LNCAP (cell line): ENCODE results near the gene VENTX.

ENCODE experiments used
- TF ChIP-seq, protein P1 (sequence below): fragments of 450-650 bp; IDR thresholded peaks from 2 replicates; pipeline ENCODE4 v1.5.1; 2017; ENCODE audit warnings: mild to moderate bottlenecking

Gene VENTX

DNA sequence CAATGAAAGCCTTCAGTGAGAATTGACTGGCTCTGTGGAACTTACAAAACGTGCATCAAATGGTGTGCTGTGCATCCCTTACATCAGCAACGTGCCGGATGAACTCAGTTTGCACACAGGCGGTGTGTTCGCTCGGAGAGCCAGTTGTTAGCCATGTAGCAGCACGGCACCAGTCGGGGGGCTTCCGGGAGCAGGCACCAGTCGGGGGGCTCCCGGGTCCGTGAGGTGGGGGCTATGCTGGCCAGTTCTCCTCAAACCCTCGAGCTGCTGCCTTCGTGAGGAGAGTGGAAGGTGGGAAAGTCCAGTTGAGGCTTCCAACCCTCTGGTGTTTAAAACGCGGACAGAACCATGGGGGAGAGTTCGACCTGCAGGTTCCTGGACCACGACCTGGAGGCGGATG lies 42.6 kb upstream of the VENTX start:
- TF ChIP-seq, protein P1, sequence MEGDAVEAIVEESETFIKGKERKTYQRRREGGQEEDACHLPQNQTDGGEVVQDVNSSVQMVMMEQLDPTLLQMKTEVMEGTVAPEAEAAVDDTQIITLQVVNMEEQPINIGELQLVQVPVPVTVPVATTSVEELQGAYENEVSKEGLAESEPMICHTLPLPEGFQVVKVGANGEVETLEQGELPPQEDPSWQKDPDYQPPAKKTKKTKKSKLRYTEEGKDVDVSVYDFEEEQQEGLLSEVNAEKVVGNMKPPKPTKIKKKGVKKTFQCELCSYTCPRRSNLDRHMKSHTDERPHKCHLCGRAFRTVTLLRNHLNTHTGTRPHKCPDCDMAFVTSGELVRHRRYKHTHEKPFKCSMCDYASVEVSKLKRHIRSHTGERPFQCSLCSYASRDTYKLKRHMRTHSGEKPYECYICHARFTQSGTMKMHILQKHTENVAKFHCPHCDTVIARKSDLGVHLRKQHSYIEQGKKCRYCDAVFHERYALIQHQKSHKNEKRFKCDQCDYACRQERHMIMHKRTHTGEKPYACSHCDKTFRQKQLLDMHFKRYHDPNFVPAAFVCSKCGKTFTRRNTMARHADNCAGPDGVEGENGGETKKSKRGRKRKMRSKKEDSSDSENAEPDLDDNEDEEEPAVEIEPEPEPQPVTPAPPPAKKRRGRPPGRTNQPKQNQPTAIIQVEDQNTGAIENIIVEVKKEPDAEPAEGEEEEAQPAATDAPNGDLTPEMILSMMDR = no peak

- TF ChIP-seq, protein P1 = no peak
These were observed 42.0 kb upstream of the VENTX start for GRCh38 chr10:133195611-133196010.

DNA sequence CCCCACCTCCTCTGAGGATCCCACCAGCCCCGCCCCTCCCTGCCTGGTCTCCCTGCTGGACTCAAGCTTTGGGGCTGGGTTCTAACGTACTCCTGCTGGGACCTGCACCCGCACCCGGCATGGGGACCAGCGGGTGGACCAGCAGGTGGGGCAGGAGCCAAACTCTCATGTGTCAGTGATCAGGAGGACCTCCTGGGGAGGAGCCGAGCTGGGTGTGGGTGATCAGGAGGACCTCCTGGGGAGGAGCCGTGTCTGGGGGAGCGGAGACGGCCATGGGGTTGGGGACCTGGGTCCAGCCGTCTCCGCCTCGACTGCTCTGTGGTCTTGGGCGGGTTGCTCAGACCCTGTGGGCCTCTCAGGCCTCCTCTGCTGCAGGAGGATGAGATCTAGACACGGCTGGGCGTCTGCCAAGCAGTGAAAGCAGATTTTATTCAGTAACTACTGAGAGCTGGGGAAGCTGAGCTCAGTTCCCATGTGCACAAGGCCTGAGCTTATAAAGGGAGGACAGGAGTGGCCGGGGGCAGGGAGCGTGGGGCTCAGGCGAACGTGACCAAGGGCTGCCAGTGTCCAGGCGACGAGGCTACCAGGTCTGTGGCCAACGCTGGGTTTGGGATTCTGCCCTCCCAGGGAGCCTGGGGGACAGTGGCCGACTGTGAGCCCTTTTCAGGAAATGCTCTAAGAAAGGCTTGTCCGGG lies 41.3 kb upstream of the VENTX start:
- TF ChIP-seq, protein P1 = no peak

DNA sequence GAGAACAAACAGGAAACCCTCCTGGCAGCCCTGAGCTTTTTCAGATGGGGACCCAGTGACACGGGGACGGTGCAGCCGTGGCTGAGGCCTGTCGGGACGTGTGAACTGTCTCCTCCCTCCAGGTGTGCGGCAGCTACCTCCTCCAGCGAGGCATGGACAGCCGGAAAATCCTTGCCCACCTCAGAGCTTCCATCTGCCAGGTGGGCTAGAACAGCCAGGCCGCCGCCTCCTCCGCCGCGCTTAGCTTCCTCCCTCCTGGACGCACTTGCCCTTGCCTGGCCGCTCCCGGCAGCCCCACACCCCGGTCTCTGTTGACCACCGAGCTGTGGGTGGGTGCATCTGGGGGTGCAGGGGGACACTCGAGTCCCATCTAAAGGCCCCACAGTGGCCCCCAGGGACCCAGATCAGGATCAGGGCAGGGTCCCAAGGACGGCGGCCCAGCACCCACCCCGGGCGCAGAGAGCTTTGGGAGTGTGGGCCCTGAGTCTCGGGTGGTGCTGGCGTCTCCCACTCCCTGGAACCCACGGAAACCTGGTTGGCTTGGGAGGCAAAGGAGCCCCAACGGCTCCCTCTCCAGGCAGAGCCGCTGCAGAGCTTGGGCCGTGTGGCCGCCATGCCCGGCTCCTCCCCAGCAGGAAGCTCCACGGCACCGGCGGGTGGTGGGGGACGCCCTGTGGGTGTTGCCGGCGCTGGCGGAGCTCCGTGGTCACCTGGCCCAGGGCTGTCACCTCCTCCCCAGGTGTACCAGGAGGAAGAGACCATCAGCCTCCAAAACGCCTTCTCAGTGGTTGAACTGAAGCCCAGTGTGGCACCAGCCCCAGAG lies 40.5 kb upstream of the VENTX start:
- TF ChIP-seq, protein P1 = no peak

GRCh38 chr10:133197786-133198185 lies 39.9 kb upstream of the VENTX start:
- TF ChIP-seq, protein P1 = no peak

GRCh38 chr10:133198206-133198605 lies 39.4 kb upstream of the VENTX start:
- TF ChIP-seq, protein P1 = no peak

DNA sequence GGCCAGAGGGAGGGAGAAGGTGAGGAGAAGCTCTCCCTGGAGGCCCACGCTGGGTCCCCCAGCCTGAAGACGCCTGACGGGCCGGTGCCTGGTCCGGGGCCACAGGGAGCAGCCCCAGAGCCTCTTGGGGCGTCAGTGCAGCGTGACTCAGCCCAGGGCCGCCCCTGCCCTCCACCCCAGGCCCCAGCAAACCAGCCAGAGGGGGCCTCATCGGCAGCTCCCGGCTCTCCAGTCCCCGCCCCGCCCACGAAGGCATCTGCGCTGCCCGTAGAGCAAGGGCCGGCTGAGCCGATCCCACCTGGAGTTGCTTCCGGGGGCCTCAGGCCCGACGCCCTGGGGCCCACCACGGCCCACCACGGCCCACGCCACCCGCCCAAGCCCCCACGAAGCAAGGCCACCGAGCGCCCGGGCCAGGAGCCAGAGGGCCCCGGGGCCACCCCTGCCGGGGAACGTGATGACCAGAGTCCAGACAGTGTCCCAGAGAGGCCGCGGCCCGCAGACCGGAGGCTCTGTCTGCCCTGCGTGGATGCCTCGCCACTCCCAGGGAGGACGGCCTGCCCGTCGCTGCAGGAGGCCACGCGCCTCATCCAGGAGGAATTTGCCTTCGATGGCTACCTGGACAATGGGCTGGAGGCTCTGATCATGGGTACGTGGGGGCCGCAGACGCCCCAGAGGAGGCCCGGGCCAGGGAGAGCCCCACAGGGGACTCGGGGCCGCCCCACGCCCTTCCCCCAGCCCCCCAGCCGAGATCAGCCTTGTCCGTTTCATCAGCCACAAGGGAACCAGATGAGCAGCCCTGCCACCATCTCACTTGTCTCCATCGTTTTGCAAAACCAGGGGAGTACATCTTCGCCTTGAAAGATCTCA lies 38.8 kb upstream of the VENTX start:
- TF ChIP-seq, protein P1 = no peak
